Measurements from ENCODE around the gene DKC1. TPM values are rescaled to one million over a fixed set of nuclear protein-coding genes. Genes with fewer than 3 reads are reported as not detected.

The DKC1 gene
- total RNA-seq, 1 experiment from 2014 or later, result 160 TPM

DNA sequence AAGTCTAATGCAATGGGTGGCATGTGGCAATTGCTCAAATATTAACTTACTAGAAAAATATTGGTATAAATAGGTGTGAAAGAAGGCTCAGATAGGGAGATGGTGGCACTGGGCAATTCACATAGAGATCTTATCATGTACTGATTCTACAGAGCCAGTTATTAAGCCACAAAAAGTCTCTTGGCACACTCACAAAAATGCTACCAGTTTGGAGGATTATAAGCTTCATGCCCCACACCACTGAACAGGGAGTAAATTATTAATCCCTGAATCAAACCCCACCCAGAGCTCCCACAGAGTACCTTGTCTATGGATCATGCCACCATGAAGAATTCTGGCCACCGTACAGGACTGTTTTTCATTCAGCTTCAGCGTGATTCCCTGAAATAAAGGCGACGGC lies 28.8 kb downstream of the DKC1 start:
- H3K27ac ChIP-seq (ENCODE audit: insufficient read length, low read depth, low read length), result no peak overlapping the region
- H3K4me1 ChIP-seq (ENCODE audit: insufficient read depth, low read length), result no peaks in the 10 kb centered on the region
- no peak overlapping the region for H3K4me2 ChIP-seq (ENCODE audit: insufficient read depth, insufficient read length, low read length)
- H3K27me3 ChIP-seq (ENCODE audit: insufficient read depth, low read length), result no peaks in the 10 kb centered on the region
- no peak overlapping the region for H3K9ac ChIP-seq (ENCODE audit: extremely low read depth, insufficient read length, low read length)
- H2AFZ ChIP-seq (ENCODE audit: low read length), result no peak overlapping the region
- H3K79me2 ChIP-seq (ENCODE audit: insufficient read depth, low read length), result no peaks in the 10 kb centered on the region; the same call in 1 of the 2 replicates
- H3K36me3 Mint-ChIP-seq (ENCODE audit: insufficient read depth in 1 of 3, low read depth in 3 of 3), result peaks cover 5 to 17% (median 10%) of the 10 kb centered on the region in 3 experiments; a peak in 6 of 7 replicates
- no peak overlapping the region for H3K4ac ChIP-seq (ENCODE audit: low read depth, low read length)
- no peaks in the 10 kb centered on the region for H3K27me3 Mint-ChIP-seq (ENCODE audit: low read depth)
- no peak overlapping the region for H2AK5ac ChIP-seq (ENCODE audit: insufficient read length, low read length)
- H3K9me3 Mint-ChIP-seq, result peaks cover 59 to 73% of the 10 kb centered on the region in 2 experiments
- peaks cover 35% of the 10 kb centered on the region for H3K9me3 ChIP-seq (ENCODE audit: control insufficient read depth, low read depth, low read length)
- H4K91ac ChIP-seq (ENCODE audit: insufficient read length, low read depth, low read length), result no peak overlapping the region
- no peak overlapping the region for H3T11ph ChIP-seq (ENCODE audit: low read length)
- H3K23ac ChIP-seq (ENCODE audit: insufficient read length, low read depth, low read length), result no peak overlapping the region
- no peak overlapping the region for H2BK20ac ChIP-seq (ENCODE audit: low read depth, low read length, poor library complexity, severe bottlenecking)
- no peak overlapping the region for H3K18ac ChIP-seq (ENCODE audit: insufficient read length, low read depth, low read length)
- no peak overlapping the region for H3K27ac Mint-ChIP-seq
- H3K56ac ChIP-seq (ENCODE audit: insufficient read length, low read depth, low read length), result no peak overlapping the region
- H4K5ac ChIP-seq (ENCODE audit: insufficient read length, low read depth, low read length), result no peak overlapping the region
- no peaks in the 10 kb centered on the region for H4K20me1 ChIP-seq (ENCODE audit: control insufficient read depth, insufficient read depth, insufficient read length)
- no peak overlapping the region for H2BK5ac ChIP-seq (ENCODE audit: insufficient read length, low read length)
- no peak for DNase-seq
- H2BK15ac ChIP-seq (ENCODE audit: low read depth, low read length), result no peak overlapping the region
- no peak overlapping the region for H3K14ac ChIP-seq (ENCODE audit: insufficient read depth, low read length)
- no peak overlapping the region for H2BK12ac ChIP-seq (ENCODE audit: insufficient read length, low read depth, low read length)
- H3K4me1 Mint-ChIP-seq, result peaks cover 2 to 7% of the 10 kb centered on the region in 2 experiments; a peak in 1 of 4 replicates
- no peaks in the 10 kb centered on the region for H3K79me1 ChIP-seq (ENCODE audit: insufficient read depth, low read depth, low read length, poor library complexity, severe bottlenecking)
- H2BK120ac ChIP-seq (ENCODE audit: low read depth, low read length, poor library complexity, severe bottlenecking), result no peak overlapping the region
- peaks cover 3% of the 10 kb centered on the region for H3K23me2 ChIP-seq (ENCODE audit: insufficient read length, low read depth, low read length, poor library complexity, severe bottlenecking)
- TF ChIP-seq, protein P1, sequence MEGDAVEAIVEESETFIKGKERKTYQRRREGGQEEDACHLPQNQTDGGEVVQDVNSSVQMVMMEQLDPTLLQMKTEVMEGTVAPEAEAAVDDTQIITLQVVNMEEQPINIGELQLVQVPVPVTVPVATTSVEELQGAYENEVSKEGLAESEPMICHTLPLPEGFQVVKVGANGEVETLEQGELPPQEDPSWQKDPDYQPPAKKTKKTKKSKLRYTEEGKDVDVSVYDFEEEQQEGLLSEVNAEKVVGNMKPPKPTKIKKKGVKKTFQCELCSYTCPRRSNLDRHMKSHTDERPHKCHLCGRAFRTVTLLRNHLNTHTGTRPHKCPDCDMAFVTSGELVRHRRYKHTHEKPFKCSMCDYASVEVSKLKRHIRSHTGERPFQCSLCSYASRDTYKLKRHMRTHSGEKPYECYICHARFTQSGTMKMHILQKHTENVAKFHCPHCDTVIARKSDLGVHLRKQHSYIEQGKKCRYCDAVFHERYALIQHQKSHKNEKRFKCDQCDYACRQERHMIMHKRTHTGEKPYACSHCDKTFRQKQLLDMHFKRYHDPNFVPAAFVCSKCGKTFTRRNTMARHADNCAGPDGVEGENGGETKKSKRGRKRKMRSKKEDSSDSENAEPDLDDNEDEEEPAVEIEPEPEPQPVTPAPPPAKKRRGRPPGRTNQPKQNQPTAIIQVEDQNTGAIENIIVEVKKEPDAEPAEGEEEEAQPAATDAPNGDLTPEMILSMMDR (conservative IDR thresholded peaks at IDR 0.05), result no peak
- H3K4me3 Mint-ChIP-seq, result no peak overlapping the region
- H4K8ac ChIP-seq (replicated peaks; ENCODE audit: insufficient read length, low read depth, low read length), result no peak overlapping the region
- no CpG with 5 or more reads among the region's 4 CpGs for WGBS (ENCODE audit: extremely low coverage, insufficient read length, low lambda C conversion rate)

All from H9 (cell line).